ENCODE results near the gene LTB4R2.
A peak's percentile ranks its signal among the peaks of the same experiment; 100 is the strongest.

The LTB4R2 gene

GRCh38 chr14:24298892-24299254, 11.1 kb upstream of the LTB4R2 start (continued):
- no peak for TF ChIP-seq ZFP3 (CRISPR knock-in tag; IDR thresholded peaks at IDR 0.05)

GRCh38 chr14:24299255-24300191, 10.4 kb upstream of the LTB4R2 start, which contains the start of the genes DHRS1 and NOP9:
Gene DHRS1, minus strand, starts transcription at chr14:24299780. Its CDS starts 674 bp downstream, at chr14:24299106.
Gene NOP9, plus strand, starts transcription at chr14:24299850. Its CDS starts 105 bp downstream, at chr14:24299955.
- TF ChIP-seq ZC3H10 (CRISPR knock-in tag; IDR thresholded peaks at IDR 0.05) (no peak), GLIS3 (CRISPR knock-in tag; IDR thresholded peaks at IDR 0.05) (no peak), TSHZ2 (CRISPR knock-in tag; IDR thresholded peaks at IDR 0.05) (no peak), ZFP30 (CRISPR knock-in tag; IDR thresholded peaks at IDR 0.05) (no peak), BACH2 (CRISPR knock-in tag; IDR thresholded peaks at IDR 0.05; ENCODE audit: borderline replicate concordance) (no peak), TOX (CRISPR knock-in tag; IDR thresholded peaks at IDR 0.05; ENCODE audit: borderline replicate concordance) (no peak), SNAI2 (CRISPR knock-in tag; IDR thresholded peaks at IDR 0.05) (no peak), PPARA (CRISPR knock-in tag; IDR thresholded peaks at IDR 0.05; ENCODE audit: borderline replicate concordance) (no peak), RARB (CRISPR knock-in tag; IDR thresholded peaks at IDR 0.05) (no peak), PATZ1 (CRISPR knock-in tag; IDR thresholded peaks at IDR 0.05; ENCODE audit: borderline replicate concordance) (no peak), ZFP3 (CRISPR knock-in tag; IDR thresholded peaks at IDR 0.05) (no peak), CSDC2 (CRISPR knock-in tag; IDR thresholded peaks at IDR 0.05) (no peak), ESRRG (CRISPR knock-in tag; IDR thresholded peaks at IDR 0.05) (no peak), TCF4 (CRISPR knock-in tag; IDR thresholded peaks at IDR 0.05; ENCODE audit: borderline replicate concordance) (no peak), OSR1 (CRISPR knock-in tag; IDR thresholded peaks at IDR 0.05) (no peak), POU6F1 (CRISPR knock-in tag; IDR thresholded peaks at IDR 0.05; ENCODE audit: borderline replicate concordance, low read depth) (no peak), ARNTL (CRISPR knock-in tag; IDR thresholded peaks at IDR 0.05; ENCODE audit: borderline replicate concordance, low read depth) (no peak)
- ATAC-seq, result peak; percentile 81

GRCh38 chr14:24300326-24300980, 9.5 kb upstream of the LTB4R2 start:
- ATAC-seq, result no peak
- no peak for TF ChIP-seq CSRNP3 (CRISPR knock-in tag; IDR thresholded peaks at IDR 0.05)
- TF ChIP-seq ZFP3 (CRISPR knock-in tag; IDR thresholded peaks at IDR 0.05), result no peak
- TF ChIP-seq TCF4 (CRISPR knock-in tag; IDR thresholded peaks at IDR 0.05; ENCODE audit: borderline replicate concordance), result no peak
- TF ChIP-seq ARNTL (CRISPR knock-in tag; IDR thresholded peaks at IDR 0.05; ENCODE audit: borderline replicate concordance, low read depth), result no peak
- TF ChIP-seq TSHZ2 (CRISPR knock-in tag; IDR thresholded peaks at IDR 0.05), result no peak
- TF ChIP-seq GLIS3 (CRISPR knock-in tag; IDR thresholded peaks at IDR 0.05), result no peak
- no peak for TF ChIP-seq POU6F1 (CRISPR knock-in tag; IDR thresholded peaks at IDR 0.05; ENCODE audit: borderline replicate concordance, low read depth)
- no peak for TF ChIP-seq CSDC2 (CRISPR knock-in tag; IDR thresholded peaks at IDR 0.05)
- TF ChIP-seq OSR1 (CRISPR knock-in tag; IDR thresholded peaks at IDR 0.05), result no peak
- TF ChIP-seq TOX (CRISPR knock-in tag; IDR thresholded peaks at IDR 0.05; ENCODE audit: borderline replicate concordance), result no peak
- TF ChIP-seq ZC3H10 (CRISPR knock-in tag; IDR thresholded peaks at IDR 0.05), result no peak
- TF ChIP-seq ISL1 (CRISPR knock-in tag; IDR thresholded peaks at IDR 0.05), result no peak
- no peak for TF ChIP-seq ESRRG (CRISPR knock-in tag; IDR thresholded peaks at IDR 0.05)
- TF ChIP-seq SNAI2 (CRISPR knock-in tag; IDR thresholded peaks at IDR 0.05), result no peak
- no peak for TF ChIP-seq CREB5 (CRISPR knock-in tag; IDR thresholded peaks at IDR 0.05; ENCODE audit: low read depth)
- TF ChIP-seq ZFP30 (CRISPR knock-in tag; IDR thresholded peaks at IDR 0.05), result no peak
- TF ChIP-seq RARB (CRISPR knock-in tag; IDR thresholded peaks at IDR 0.05), result no peak
